A549 (cell line): ENCODE results near the gene SLC48A1. TPM values are rescaled to one million over a fixed set of nuclear protein-coding genes. Genes with fewer than 3 reads are reported as not detected.

Experiments used
- ATAC-seq, 2 experiments: fragments of 200-7000 bp in 1 of 2; fragments of >200 bp in 1 of 2; cut with Nextera tagmentation in 1 of 2; cut with Tn5 transposase in 1 of 2; 3 replicates each; pipeline versions ENCODE4 v1.8.0 to v1.9.1; 2018 to 2020; ENCODE audit warnings: mild to moderate bottlenecking in 1 of 2, moderate library complexity in 1 of 2
- CTCF ChIA-PET: fragments of 300-600 bp; sonication (Branson Sonifier 250); formaldehyde crosslinking; extraction: SDS; loops from one replicate; lab custom pipeline; 2021; ENCODE audit warnings: antibody characterized with exemption, inconsistent platforms; lab: Yijun Ruan, JAX
- POLR2A ChIA-PET: fragments of 350-600 bp; formaldehyde crosslinking; extraction: SDS; loops from one replicate; lab custom pipeline; 2021; ENCODE audit warnings: antibody characterized with exemption, inconsistent platforms; lab: Yijun Ruan, JAX
- DNase-seq, 2 experiments: peaks; one replicate each; pipeline versions ENCODE4 v3.0.0 to v3.0.0-alpha.2; 2011 to 2016; ENCODE audit warnings: low read depth in 1 of 2, low spot score in 1 of 2
- FAIRE-seq: peaks from 2 replicates; lab custom pipeline; 2011; peaks lifted over from hg19 to GRCh38; lab: Jason Lieb, UNC
- H3K27ac ChIP-seq, 2 experiments: fragments of >200 bp; sonication (Bioruptor Twin); formaldehyde crosslinking; 3 replicates each; pipeline ENCODE4 v1.5.1; 2016 to 2017
- H3K4me1 ChIP-seq: fragments of >200 bp; sonication (Bioruptor Twin); formaldehyde crosslinking; 3 replicates; pipeline ENCODE4 v1.6.1; 2016
- H3K4me2 ChIP-seq: fragments of >200 bp; sonication (Bioruptor Twin); formaldehyde crosslinking; 3 replicates; pipeline ENCODE4 v1.6.1; 2016
- H3K4me3 ChIP-seq: fragments of >200 bp; sonication (Bioruptor Twin); formaldehyde crosslinking; 3 replicates; pipeline ENCODE4 v1.5.1; 2016
- H3K9me3 ChIP-seq: fragments of >200 bp; sonication (Bioruptor Twin); formaldehyde crosslinking; 3 replicates; pipeline ENCODE4 v1.6.1; 2016
- BHLHE40 ChIP-seq: IDR thresholded peaks from 2 replicates; pipeline ENCODE4 v1.6.1; 2012; ENCODE audit warnings: low read depth, low read length, inconsistent platforms
- CHD2 ChIP-seq: fragments of 150-350 bp; IDR thresholded peaks from 2 replicates; pipeline ENCODE4 v1.6.1; 2014; ENCODE audit warnings: low read length; ENCODE audit not compliant: partially characterized antibody
- CHD4 ChIP-seq: fragments of 200-600 bp; sonication (generic); IDR thresholded peaks from 2 replicates; pipeline ENCODE4 v1.6.1; 2016; ENCODE audit warnings: antibody characterized with exemption, mild to moderate bottlenecking, borderline replicate concordance
- EHF ChIP-seq: fragments of 250-450 bp; sonication (Bioruptor Pico); IDR thresholded peaks from 2 replicates; pipeline ENCODE4 v1.5.0; 2020; ENCODE audit warnings: mild to moderate bottlenecking
- HDAC2 ChIP-seq: fragments of 200-600 bp; sonication (generic); IDR thresholded peaks from 2 replicates; pipeline ENCODE4 v1.6.1; 2016
- HOXB5 ChIP-seq: fragments of 250-450 bp; sonication (Bioruptor Pico); IDR thresholded peaks from 2 replicates; pipeline ENCODE4 v1.5.0; 2020; ENCODE audit warnings: mild to moderate bottlenecking, moderate library complexity
- JUNB ChIP-seq: fragments of >200 bp; sonication (Bioruptor Twin); formaldehyde crosslinking; IDR thresholded peaks from 2 replicates; pipeline ENCODE4 v1.6.1; 2016
- KDM1A ChIP-seq: fragments of 200-600 bp; sonication (generic); IDR thresholded peaks from 2 replicates; pipeline ENCODE4 v1.6.1; 2016; ENCODE audit warnings: low read depth, mild to moderate bottlenecking
- KDM5A ChIP-seq: fragments of 200-600 bp; sonication (generic); IDR thresholded peaks from 2 replicates; pipeline ENCODE4 v1.6.1; 2016; ENCODE audit warnings: antibody characterized with exemption, mild to moderate bottlenecking
- MAZ ChIP-seq: fragments of 150-350 bp; IDR thresholded peaks from 2 replicates; pipeline ENCODE4 v1.6.1; 2014; ENCODE audit warnings: antibody characterized with exemption, low read depth, low read length, borderline replicate concordance
- MYC ChIP-seq: IDR thresholded peaks from 2 replicates; pipeline ENCODE4 v1.6.1; 2012; ENCODE audit warnings: mild to moderate bottlenecking, inconsistent platforms, low read length, improper control_type of control experiment, borderline replicate concordance
- PHF8 ChIP-seq: fragments of 200-600 bp; sonication (generic); IDR thresholded peaks from 2 replicates; pipeline ENCODE4 v1.6.1; 2016; ENCODE audit warnings: low read depth, mild to moderate bottlenecking, antibody characterized with exemption, moderate library complexity, borderline replicate concordance
- POLR2AphosphoS2 ChIP-seq: conservative IDR thresholded peaks from 2 replicates; pipeline ENCODE4 v1.6.1; 2012; ENCODE audit warnings: low read length, improper control_type of control experiment, inconsistent platforms
- RCOR1 ChIP-seq: fragments of 150-350 bp; IDR thresholded peaks from 2 replicates; pipeline ENCODE4 v1.6.1; 2014; ENCODE audit warnings: antibody characterized with exemption, low read length, low read depth
- RNF2 ChIP-seq: fragments of 200-600 bp; sonication (generic); IDR thresholded peaks from 2 replicates; pipeline ENCODE4 v1.6.1; 2016; ENCODE audit warnings: low read depth, mild to moderate bottlenecking, antibody characterized with exemption, moderate library complexity, borderline replicate concordance
- SREBF2 ChIP-seq: fragments of 450-650 bp; IDR thresholded peaks from 2 replicates; pipeline ENCODE4 v1.6.1; 2014; ENCODE audit warnings: mild to moderate bottlenecking, moderate library complexity
- ZC3H11A ChIP-seq: fragments of 450-650 bp; IDR thresholded peaks from 2 replicates; pipeline ENCODE4 v1.6.1; 2014; ENCODE audit warnings: antibody characterized with exemption, mild to moderate bottlenecking
- WGBS: methylation state at CpG from one replicate; pipeline ENCODE4 v1.1.6; 2017; ENCODE audit errors: missing lambda C conversion rate; 5-methylcytosine and 5-hydroxymethylcytosine counted together
- polyA plus RNA-seq, 4 experiments: library from polyadenylated mRNA; depleted of rRNA in 3 of 4; stranded (reverse); fragments of >200 nt; fragmentation: RNase III in 1 of 4; extraction: RNeasy Plus Mini Kit Qiagen cat#74134 plus additional on column Dnase treatment in 1 of 4; gene quantifications; 2 replicates in 3 of 4; 3 replicates in 1 of 4; pipeline ENCODE4 v1.2.3, GENCODE V29; 2011 to 2017
- TF ChIP-seq, protein P1 (sequence below): fragments of 200-600 bp; sonication (generic); IDR thresholded peaks from 2 replicates; pipeline ENCODE4 v1.6.1; 2016; ENCODE audit warnings: antibody characterized with exemption, mild to moderate bottlenecking, moderate library complexity
- TF ChIP-seq, protein P2 (sequence below): fragments of 150-350 bp; IDR thresholded peaks from 2 replicates; pipeline ENCODE4 v1.6.1; 2014; ENCODE audit warnings: low read depth, mild to moderate bottlenecking, low read length
- TF ChIP-seq, protein P3 (sequence below): fragments of >200 bp; sonication (Bioruptor Twin); formaldehyde crosslinking; IDR thresholded peaks from 3 replicates; pipeline ENCODE4 v1.5.1; 2016

SLC48A1 gene
- polyA plus RNA-seq, 2 of the 4 experiments (the other 2 are of a cell fraction): 25.1 to 32.6 TPM

DNA sequence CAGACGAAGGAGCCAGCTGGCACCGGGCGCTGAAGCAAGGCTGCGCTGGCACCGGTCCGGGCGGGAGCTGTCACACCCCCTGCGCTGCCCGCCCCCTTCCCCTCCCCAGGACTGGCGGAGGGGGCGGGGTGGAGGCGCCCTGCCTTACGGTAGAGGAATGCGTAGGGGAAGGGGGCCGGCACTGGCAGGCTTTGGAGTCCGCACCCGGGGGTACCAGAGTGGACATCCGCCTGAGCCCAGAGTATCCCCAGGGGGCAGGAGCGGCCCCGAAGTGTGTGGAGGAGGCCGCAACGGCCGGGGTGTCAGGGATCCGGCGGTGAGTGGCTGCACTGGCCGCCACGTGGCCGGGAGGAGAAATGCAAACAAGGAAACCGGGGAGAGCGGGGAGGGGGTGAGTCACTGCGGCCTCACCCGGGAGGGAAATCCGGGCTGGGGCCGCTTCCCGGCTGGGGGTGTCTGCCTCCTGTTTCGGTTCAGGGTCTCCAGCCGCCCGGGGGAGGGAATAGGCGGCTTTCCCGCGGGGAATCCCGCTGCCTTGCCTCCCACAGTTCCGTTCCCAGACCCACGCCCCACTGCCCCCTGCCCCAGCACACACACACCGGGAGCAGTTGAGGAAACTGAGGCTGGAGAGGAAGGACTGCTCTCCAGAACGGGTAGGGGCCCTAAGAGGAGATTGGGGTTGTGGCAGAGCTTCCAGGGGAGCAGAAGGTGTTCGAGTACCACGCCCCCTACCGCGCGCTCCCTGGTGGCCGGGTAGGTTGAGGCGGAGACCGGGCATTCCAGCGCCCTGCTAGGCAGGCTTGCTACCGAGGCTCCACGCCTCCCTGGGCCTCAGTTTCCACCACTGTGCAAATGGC lies 14.0 kb upstream of the SLC48A1 start, which contains the start of gene RAPGEF3 (continued):
- TF ChIP-seq, protein P1, sequence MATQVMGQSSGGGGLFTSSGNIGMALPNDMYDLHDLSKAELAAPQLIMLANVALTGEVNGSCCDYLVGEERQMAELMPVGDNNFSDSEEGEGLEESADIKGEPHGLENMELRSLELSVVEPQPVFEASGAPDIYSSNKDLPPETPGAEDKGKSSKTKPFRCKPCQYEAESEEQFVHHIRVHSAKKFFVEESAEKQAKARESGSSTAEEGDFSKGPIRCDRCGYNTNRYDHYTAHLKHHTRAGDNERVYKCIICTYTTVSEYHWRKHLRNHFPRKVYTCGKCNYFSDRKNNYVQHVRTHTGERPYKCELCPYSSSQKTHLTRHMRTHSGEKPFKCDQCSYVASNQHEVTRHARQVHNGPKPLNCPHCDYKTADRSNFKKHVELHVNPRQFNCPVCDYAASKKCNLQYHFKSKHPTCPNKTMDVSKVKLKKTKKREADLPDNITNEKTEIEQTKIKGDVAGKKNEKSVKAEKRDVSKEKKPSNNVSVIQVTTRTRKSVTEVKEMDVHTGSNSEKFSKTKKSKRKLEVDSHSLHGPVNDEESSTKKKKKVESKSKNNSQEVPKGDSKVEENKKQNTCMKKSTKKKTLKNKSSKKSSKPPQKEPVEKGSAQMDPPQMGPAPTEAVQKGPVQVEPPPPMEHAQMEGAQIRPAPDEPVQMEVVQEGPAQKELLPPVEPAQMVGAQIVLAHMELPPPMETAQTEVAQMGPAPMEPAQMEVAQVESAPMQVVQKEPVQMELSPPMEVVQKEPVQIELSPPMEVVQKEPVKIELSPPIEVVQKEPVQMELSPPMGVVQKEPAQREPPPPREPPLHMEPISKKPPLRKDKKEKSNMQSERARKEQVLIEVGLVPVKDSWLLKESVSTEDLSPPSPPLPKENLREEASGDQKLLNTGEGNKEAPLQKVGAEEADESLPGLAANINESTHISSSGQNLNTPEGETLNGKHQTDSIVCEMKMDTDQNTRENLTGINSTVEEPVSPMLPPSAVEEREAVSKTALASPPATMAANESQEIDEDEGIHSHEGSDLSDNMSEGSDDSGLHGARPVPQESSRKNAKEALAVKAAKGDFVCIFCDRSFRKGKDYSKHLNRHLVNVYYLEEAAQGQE: no peak

DNA sequence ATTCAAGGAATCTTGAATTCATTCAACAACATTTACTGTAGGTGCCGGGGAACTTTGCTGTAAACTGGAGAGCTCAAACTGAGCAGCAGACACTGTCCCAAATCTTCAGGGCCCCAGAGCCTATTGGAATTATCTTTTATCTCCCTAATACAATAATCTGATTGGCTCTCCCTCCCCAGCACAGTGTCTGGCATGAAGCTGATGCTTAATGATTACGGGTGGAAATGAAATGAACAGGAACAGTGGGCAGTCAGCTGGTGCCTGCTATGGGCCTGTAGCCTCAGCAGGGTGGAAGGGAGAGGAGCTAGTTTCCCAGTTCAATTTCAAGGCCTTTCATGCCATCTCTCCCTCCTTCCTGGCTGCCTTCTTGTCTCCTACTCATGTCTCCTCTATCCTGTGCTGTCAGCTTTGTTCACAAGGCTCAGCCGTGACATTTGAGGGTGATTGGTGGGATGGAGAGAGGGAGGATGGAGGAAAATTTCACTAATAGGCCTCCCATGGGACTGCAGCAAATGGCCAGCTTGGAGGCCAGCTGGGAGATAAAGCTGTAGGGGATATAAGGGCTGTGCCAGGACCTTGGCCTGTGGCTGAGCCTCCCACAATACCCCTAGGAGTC lies 10.1 kb upstream of the SLC48A1 start:
- CTCF ChIA-PET: interaction anchor here (1.0 to 43.9 kb wide), 5 partner anchors 9 to 76 kb away, joined by 4 to 1399 read pairs (median 51); partner anchors contain the start of gene SLC48A1
- POLR2A ChIA-PET: interaction anchor here (2.6 kb wide), 1 partner anchor 10 kb away, joined by 9 read pairs; the partner anchor contains the start of gene SLC48A1
- no peak for ATAC-seq
- H3K4me3 ChIP-seq: no peak overlapping the region
- FAIRE-seq: no peak
- peaks cover 22% of the 10 kb centered on the region for H3K4me1 ChIP-seq
- 89% methylated on average over 3 of the region's 3 CpGs for WGBS
- H3K27ac ChIP-seq: no peak overlapping the region
- no peak for TF ChIP-seq CHD2
- TF ChIP-seq KDM5A: no peak
- TF ChIP-seq ZC3H11A: no peak
- TF ChIP-seq, all 56 proteins: peak for 0
- H3K4me2 ChIP-seq: no peak overlapping the region
- no peak for DNase-seq
- no peaks in the 10 kb centered on the region for H3K9me3 ChIP-seq

DNA sequence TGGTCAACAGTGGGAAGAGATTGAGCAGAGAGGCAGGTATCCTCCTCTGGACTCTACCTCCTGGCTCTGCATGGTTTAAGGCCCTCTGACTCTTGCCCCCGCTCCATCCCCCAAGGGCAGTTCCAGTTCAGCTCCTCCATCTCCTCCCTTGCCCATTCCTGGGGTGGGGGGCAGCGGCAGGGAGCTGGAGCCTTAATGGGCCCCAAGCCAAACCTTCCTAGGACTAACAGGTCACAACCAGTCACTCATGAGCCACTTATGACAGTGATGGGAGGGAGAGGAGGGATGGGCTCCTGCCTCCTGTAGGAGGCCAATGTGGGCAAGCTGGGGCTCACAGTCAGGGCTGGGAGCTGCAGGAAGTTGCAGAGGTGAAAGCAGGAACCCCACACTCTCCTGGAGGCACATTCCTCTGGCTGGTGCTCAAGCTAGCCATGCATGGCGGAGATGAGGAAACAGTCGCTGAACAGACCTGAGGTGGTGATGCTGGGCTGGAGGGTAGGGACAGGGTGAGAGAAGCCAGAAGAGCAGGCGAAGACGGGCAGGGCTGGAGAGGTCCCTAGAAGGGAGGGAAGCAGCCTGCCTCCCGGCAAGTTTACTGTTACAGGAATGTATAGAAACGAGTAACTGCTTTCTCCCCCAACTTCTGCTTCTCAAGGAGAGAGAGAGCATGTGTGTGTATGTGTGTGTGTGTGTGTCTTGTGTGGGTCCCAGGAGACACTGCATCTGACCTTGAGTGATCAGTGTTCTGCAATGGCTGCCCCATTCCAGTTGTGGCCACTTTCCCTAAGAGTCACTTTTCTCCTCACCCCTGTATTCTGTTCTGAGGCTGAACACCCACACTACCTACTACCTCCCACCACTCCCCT lies 9.3 kb upstream of the SLC48A1 start:
- no peak for TF ChIP-seq PHF8
- TF ChIP-seq KDM1A: no peak
- no peak for TF ChIP-seq RNF2
- 86% methylated on average over 8 of the region's 8 CpGs for WGBS
- no peak for ATAC-seq
- Histone ChIP-seq H3K27ac (no peak overlapping the region), H3K4me1 (peaks cover 25% of the 10 kb centered on the region), H3K4me3 (no peak overlapping the region), H3K4me2 (no peak overlapping the region), H3K9me3 (no peaks in the 10 kb centered on the region)
- no peak for DNase-seq
- CTCF ChIA-PET: interaction anchor here (2.2 to 43.9 kb wide), 4 partner anchors 18 to 75 kb away, joined by 11 to 1399 read pairs (median 194); partner anchors contain the start of gene SLC48A1
- POLR2A ChIA-PET: interaction anchor here (2.6 kb wide), 1 partner anchor 9 kb away, joined by 9 read pairs; the partner anchor contains the start of gene SLC48A1
- no peak for FAIRE-seq

DNA sequence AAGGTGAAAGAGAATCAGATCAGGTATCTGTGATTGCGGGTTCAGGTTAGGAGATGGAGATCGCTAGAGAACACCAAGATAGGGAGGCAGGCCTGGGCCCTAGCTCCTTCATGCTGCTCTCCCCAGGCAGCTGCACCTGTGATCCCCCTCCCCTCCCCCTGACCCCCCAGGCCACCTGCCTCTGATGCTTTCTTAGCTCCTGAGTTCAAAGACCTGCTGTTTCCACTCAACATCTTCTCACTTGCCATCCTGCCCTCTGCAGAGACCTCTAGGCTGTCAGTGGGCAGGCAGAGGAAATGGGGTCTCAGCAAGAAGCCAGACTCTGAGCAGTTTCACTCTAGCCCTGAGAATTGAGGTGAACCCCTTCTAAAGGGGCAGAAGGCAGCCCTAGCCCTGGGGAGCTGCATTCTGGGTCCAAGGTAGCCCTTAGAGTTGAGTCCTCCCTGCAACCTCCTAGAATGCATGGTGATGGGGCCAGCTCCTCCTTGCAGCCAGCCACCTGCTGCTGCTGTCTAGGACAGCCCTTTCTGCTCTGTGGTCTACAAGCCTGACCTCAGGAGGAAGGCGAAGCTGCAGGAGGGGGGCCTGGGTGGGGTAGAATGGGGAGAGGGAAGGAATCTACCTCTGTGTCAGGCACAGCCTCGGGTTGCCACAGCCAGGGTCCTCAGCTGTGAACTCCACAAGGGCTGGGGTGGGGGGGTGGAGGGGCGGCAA lies 6.4 kb upstream of the SLC48A1 start:
- ChIA-PET CTCF (interaction anchor here (0.6 to 59.0 kb wide), 14 partner anchors 13 to 1410 kb away, joined by 3 to 1532 read pairs (median 4); partner anchors contain the start of genes ENDOU, RAPGEF3 and RPAP3), POLR2A (no interaction called here)
- DNase-seq: no peak
- no peak overlapping the region for H3K4me3 ChIP-seq
- ATAC-seq: no peak
- H3K9me3 ChIP-seq: no peaks in the 10 kb centered on the region
- TF ChIP-seq MYC: no peak
- no peak for TF ChIP-seq CHD4
- TF ChIP-seq HOXB5 (CRISPR knock-in tag): no peak
- TF ChIP-seq EHF: no peak
- TF ChIP-seq, protein P2, sequence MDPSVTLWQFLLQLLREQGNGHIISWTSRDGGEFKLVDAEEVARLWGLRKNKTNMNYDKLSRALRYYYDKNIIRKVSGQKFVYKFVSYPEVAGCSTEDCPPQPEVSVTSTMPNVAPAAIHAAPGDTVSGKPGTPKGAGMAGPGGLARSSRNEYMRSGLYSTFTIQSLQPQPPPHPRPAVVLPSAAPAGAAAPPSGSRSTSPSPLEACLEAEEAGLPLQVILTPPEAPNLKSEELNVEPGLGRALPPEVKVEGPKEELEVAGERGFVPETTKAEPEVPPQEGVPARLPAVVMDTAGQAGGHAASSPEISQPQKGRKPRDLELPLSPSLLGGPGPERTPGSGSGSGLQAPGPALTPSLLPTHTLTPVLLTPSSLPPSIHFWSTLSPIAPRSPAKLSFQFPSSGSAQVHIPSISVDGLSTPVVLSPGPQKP: no peak
- no peak for TF ChIP-seq RCOR1
- no peak for TF ChIP-seq SREBF2
- no peak for TF ChIP-seq POLR2AphosphoS2
- TF ChIP-seq JUNB: no peak
- TF ChIP-seq, protein P3, sequence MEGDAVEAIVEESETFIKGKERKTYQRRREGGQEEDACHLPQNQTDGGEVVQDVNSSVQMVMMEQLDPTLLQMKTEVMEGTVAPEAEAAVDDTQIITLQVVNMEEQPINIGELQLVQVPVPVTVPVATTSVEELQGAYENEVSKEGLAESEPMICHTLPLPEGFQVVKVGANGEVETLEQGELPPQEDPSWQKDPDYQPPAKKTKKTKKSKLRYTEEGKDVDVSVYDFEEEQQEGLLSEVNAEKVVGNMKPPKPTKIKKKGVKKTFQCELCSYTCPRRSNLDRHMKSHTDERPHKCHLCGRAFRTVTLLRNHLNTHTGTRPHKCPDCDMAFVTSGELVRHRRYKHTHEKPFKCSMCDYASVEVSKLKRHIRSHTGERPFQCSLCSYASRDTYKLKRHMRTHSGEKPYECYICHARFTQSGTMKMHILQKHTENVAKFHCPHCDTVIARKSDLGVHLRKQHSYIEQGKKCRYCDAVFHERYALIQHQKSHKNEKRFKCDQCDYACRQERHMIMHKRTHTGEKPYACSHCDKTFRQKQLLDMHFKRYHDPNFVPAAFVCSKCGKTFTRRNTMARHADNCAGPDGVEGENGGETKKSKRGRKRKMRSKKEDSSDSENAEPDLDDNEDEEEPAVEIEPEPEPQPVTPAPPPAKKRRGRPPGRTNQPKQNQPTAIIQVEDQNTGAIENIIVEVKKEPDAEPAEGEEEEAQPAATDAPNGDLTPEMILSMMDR: no peak
- no peak for TF ChIP-seq MAZ
- TF ChIP-seq BHLHE40: no peak
- no peak for TF ChIP-seq HDAC2
- FAIRE-seq: no peak
- H3K27ac ChIP-seq: no peak overlapping the region
- H3K4me2 ChIP-seq: no peak overlapping the region
- peaks cover 40% of the 10 kb centered on the region for H3K4me1 ChIP-seq
- WGBS: 64% methylated on average over 4 of the region's 5 CpGs
